ENCODE data around the gene SBF2.
A peak's percentile ranks its signal among the peaks of the same experiment; 100 is the strongest.
"Not testable (repeated sequence)": the region's sequence is repeated elsewhere in the genome, so short reads cannot be mapped to it uniquely, and the experiment has no call there.

SBF2 gene

GRCh38 chr11:10298342-10298741 is 4.3 kb upstream of the SBF2 start:
- peak; percentile 89 for DNase-seq

GRCh38 chr11:10295064-10295901 is 1.3 kb upstream of the SBF2 start:
- no peak for DNase-seq

GRCh38 chr11:10294290-10294953 is 403 bp upstream of the SBF2 start:
- peak; percentile 84 for DNase-seq

GRCh38 chr11:10291801-10292638 is 2.0 kb downstream of the SBF2 start:
- no peak for DNase-seq

DNA sequence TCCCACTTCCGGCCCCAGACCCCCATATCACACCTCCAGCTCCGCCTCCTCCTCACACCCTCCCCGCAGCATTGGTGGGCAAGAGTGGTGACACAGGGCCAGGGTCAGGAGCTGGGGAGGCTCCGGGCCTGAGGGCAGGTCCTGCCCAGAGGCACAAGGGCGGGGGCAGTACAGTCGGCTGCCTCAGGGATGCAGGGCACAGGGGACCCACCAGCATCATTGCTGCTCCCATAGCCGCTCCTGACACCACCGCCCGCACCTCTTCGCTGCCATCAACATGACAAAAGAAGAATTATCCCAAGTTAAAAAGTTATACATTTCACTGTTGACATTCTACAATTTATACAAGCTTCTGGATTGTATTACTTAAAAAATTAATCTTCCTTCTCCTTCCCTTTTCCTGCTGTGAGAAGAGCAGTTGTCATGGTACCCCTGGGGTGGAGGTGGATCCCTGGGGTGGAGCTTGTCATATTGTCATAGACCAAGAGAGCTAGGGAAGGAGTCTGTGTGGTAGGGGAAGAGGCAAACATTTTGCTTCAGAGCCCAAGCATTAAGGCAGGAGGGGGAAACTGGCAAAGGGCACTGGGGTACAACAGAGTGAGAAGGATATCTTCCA is 4.1 kb downstream of the SBF2 start:
- DNase-seq = no peak

DNA sequence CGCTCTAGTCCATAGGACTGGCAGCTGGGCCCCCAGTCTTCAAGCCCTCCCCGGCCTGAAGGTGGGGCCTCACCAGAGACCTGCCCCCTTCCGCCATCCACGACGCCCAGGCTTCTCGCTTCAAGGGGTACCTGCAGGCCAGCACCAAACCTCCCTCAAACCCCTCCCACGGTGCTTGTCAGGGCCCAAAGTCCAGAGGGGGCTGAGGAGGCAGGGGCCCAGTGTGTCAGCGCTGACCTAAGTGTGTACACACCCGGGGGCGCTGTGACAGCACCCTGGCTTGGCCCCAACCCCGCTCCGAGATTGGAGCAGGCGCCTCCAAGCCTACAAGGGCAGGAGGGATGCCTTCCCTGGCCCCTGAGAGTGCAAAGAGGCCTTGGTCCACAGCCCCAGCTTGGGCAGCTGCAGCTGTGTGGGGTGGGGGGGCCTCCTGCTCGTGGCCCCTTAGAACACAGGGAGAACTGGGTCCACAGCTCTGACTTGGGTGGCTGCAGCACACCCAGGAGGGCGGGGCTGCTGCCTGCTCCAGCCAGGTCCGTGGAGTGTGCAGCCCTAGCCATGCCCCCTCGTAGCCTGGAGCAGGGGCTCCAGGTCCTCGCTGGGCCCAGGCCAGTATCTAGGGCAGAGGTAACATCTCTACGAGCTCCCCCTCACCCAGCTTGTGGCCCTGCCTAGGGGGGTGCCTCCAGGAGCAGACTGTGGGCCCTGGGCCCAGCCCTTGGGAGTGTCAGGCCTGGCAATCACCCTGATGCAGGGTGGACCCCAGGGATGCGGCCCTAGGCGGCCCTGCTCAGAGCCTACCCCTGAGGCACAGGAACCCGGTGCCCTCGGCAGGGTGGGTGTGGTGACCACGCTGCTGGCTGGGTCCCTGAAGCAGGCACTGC is 4.9 kb downstream of the SBF2 start:
- DNase-seq = no peak

DNA sequence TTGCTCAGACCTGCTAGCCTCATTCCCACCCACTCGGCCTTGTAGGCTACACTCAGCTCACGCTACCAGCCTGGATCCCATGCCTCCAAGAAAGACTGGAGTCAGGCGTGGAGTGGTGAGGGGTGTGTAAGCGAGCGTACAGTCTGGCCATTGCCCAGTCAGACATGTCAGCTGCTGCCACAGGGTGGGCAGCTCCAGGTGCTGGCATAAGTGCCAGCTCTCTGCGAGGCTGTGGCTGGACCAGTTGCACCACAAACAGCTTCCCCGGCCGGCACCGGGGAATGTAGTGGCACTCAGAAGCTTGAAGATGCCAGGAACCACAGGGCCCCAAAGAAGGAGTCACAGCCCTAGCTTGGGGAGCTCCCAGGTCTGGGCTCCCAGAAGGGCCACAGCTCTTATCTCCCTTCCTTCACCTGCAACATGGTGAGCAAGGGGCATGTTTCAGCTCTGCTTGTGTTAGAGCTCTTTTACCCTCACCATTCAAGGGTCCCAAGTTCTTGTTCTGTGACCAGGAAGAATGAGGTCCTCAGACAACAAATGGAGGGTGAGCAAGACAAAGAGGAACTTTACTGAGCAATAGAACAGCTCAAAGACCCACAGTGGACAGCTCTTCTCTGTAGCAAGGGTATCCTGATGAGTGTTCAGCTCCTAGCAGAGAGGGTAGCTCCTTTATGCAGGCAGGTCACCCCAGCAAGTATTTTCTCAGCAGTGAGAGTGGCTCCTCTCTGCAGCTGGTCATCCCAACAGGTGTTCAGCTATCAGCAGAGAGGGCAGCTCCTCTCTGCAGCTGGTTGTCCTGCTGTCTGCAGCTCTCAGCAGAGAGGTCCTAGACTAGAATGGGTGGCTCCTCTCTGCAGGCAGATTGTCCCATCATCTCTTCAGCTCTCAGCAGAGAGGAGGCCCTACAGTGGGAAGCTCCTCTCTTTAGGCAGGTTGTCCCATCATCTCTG is 6.0 kb downstream of the SBF2 start:
- DNase-seq = no peak

DNA sequence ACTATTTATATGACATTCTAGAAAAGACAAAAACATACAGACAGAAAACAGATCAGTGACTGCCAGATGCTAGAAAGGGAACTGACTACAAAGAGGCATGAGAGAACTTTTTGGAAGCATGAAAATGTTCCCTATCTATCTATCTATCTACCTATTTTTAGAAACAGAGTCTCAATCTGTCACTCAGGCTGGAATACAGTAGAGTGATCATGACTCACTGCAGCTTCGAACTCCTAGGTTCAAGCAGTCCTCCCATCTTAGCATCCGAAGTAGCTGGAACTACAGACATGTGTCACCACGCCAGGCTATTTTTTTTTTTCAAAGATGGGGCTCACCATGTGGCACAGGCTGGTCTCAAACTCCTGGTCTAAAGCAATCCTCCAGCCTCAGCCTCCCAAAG is 6.9 kb downstream of the SBF2 start:
- DNase-seq = no peak

GRCh38 chr11:10285148-10285802 is 8.7 kb downstream of the SBF2 start:
- no peak for DNase-seq

DNA sequence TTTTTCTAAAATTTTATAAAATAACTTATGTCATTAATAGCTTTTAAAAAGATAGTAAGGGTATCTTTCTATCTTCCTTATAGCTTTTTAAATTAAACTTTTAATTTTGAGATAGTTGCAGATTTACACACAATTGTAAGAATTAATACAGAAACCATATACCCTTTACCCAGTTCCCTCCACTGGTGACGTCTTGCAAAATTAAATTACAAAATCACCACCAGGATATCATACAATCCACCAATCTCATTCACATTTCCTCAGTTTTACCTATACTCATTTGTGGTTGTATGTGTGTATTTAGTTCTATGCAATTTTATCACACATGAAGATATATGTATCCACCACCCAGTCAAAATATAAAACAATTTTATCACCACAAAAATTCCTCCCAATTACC is 10.0 kb downstream of the SBF2 start:
- DNase-seq = no peak

DNA sequence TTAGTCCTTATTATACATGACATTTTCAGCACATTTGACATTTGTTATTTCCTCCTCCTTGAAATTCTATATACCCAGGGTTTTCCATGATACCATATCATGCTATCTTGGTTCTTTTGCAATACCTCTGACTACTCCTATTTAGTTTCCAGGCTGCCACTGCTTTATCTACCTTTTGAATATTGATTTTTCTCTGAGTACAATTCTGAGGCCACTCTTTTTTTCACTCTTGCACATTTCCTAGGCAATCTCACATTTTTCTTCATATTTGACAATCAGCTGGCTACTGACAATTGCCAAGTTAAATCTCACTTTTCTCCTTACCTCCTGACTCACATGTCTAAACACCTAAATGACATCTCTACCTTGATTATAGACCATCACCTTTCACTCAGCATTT is 11.9 kb downstream of the SBF2 start:
- DNase-seq = no peak

DNA sequence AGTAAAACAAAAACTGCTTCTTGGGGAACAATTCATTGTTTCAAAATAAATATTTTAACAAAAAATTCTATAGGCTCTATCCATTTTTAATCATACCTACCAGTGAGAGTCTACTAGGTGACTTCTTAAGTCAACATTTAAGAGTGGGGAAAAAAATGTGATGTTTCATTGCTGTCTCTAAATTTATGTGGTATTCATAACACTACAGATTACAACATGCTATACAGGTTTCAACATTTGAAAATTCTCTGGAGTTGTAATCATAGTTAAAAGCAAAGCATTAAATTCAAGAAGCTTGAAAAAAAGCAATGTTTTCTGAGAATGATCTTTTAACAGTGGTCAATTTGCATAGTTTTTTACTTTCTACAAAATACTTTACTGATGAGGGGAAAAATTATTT is 18.3 kb downstream of the SBF2 start:
- DNase-seq = no peak

- no peak for DNase-seq
These were observed 19.3 kb downstream of the SBF2 start for GRCh38 chr11:10274726-10275125.

DNA sequence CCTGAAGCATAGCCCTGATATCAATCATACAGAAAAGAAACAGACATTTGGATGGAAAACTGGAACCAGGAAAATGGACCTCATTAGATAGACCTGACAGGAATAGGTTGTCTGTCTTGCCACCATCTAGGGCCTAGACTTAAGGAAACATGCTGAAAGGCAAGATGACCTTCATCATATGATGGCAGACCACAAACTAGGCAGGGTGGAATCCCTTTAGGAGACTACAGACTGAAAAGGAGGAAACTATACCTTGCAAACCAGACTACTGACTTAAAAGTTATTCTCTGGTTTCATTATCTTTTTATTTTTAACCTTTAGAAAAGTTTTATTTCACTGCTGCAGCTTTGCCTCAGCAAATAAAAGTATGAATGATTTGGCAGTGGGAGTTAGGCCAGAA is 20.3 kb downstream of the SBF2 start:
- DNase-seq = no peak

DNA sequence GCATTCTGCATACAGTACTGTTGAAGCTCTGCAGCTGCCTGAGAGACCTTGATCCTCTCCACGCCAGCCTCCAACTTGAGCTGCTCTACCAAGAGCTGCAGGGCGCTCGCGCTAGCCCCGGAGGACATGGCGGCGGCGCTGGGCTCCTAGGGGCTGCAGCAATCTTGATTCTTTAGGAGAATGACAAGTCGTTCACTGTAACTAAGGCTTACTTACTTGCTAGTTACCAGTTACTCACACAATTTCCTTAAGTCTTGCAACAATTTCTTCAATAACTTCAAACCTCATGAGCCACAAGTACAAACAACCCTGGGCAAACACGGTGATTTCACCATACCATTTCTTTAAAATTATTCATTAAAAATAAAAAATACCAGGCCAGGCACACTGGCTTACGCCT is 21.9 kb downstream of the SBF2 start:
- no peak for DNase-seq

GRCh38 chr11:10268746-10269488 is 25.1 kb downstream of the SBF2 start:
- DNase-seq = peak; percentile 33

- DNase-seq = peak; percentile 25
These were observed 26.2 kb downstream of the SBF2 start for GRCh38 chr11:10267821-10268220.

DNA sequence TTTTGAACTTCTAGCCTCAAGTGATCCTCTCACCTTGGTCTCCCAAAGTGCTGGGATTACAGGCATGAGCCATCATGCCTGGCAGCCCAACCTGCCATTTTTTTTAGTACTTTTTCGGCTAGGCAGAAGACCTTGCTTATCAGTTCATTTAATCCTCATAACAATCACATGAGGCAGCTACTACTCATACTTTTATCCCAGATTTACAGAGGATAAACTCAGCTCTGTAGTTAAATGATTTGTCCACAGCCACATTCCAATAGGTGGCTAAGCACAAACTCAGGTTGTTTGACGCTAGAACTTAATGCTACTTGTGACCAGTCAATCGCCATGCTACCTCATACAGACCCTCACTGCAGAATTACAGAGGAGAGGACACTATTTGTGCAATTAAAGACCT is 28.1 kb downstream of the SBF2 start:
- DNase-seq = peak; percentile 35

- not testable (repeated sequence) for DNase-seq
These were observed 29.3 kb downstream of the SBF2 start for GRCh38 chr11:10264716-10265115.

DNA sequence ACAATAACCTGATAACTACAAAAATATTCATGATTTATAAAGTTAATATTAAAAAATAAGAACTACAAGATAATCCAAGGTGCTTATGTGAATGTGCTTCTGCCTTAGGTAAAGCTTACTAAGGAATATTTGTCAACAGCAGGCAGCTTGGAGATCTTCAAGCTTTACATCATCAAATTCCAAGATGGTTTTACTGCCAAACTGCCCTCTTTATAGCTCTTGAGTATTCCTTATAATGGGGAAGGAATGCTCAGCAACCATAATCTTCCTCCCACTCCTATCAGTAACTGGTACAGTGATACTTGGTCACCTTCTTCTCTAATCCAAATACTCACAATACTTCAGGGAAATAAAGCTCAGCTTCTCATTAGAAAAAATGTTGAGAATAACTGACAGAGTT is 30.1 kb downstream of the SBF2 start:
- DNase-seq = peak; percentile 85

Measured in EL (cell line).